ENCODE results near the gene INPPL1.

The INPPL1 gene

DNA sequence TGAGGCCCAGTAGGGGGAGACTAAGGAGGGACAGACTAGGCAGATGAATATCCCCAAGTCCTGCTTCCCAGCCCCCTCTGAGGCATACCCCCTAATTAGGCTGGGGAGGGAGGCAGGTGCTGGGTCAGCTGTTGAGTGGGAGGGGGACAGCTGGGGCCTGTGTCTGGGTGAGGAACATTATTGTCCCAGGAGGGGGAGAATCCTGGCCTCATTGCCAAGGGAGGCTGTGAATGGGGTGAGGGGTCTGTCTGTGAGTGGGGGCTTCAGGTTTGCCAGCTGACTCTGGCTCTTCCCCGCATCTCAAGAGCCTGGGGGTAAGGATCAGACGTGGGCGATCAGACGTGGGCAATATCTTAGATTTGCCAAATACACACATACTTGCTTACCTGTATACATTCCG lies 2.1 kb downstream of the INPPL1 start:
- H3K4me1 ChIP-seq (ENCODE audit: insufficient read depth, poor library complexity, severe bottlenecking): peaks cover 5% of the 10 kb centered on the region
- H3K4me3 ChIP-seq (ENCODE audit: severe bottlenecking): no peak overlapping the region
- no peak for DNase-seq (ENCODE audit: low spot score)
- H3K36me3 ChIP-seq (ENCODE audit: low read depth): peaks cover 54% of the 10 kb centered on the region
- H3K27me3 ChIP-seq (ENCODE audit: insufficient read depth, poor library complexity, severe bottlenecking): no peaks in the 10 kb centered on the region
- no peak overlapping the region for H3K27ac ChIP-seq (ENCODE audit: poor library complexity, severe bottlenecking)
- no peak for ATAC-seq (ENCODE audit: low read depth)
- peaks cover 5% of the 10 kb centered on the region for H3K9me3 ChIP-seq (ENCODE audit: severe bottlenecking)
- TF ChIP-seq, protein P1, sequence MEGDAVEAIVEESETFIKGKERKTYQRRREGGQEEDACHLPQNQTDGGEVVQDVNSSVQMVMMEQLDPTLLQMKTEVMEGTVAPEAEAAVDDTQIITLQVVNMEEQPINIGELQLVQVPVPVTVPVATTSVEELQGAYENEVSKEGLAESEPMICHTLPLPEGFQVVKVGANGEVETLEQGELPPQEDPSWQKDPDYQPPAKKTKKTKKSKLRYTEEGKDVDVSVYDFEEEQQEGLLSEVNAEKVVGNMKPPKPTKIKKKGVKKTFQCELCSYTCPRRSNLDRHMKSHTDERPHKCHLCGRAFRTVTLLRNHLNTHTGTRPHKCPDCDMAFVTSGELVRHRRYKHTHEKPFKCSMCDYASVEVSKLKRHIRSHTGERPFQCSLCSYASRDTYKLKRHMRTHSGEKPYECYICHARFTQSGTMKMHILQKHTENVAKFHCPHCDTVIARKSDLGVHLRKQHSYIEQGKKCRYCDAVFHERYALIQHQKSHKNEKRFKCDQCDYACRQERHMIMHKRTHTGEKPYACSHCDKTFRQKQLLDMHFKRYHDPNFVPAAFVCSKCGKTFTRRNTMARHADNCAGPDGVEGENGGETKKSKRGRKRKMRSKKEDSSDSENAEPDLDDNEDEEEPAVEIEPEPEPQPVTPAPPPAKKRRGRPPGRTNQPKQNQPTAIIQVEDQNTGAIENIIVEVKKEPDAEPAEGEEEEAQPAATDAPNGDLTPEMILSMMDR (IDR thresholded peaks at IDR 0.05; ENCODE audit: poor library complexity, severe bottlenecking): no peak

DNA sequence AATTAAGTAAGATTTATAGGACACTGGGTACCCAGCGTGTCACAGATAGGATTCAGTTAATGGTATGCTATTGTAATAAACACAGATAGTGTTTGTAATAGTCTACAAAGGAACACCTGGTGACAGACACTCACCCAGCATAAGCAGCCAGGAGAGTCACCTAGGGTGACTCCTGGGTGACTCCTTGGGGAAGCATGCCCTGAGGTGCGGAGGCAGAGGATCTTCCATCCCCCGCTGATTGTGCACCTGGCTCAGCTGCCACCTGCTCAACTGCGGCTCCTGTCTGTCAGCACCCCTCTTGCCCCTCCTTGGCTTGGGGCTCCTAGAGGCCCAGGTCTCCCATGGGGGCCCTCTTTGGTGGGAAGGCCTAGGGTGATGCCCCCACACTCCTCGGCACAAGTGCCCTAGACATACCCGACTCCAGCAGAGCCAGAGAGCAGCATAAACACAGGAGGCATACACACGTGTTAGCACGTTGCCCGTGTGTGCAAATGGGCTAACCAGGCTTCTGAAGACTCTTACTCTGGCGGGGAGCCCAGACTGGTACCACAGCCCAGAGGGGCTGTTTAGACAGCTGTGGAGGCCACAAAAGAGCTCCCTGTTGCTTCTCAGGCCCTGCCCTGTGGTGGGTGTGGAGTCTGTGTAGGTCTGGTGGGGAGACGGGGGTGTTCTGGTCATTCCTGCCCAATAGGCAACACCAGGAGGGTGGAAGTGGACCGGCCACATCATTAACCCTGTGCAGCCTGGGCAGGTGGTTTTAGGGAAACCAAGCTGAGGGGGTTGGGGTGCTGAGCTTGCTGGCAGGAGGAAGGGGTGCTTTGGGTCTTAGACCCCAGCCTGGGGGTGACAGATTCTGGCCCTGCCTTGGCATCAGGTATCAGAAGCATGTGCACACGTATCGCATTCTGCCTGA lies 3.0 kb downstream of the INPPL1 start:
- H3K27ac ChIP-seq (ENCODE audit: poor library complexity, severe bottlenecking): no peak overlapping the region

DNA sequence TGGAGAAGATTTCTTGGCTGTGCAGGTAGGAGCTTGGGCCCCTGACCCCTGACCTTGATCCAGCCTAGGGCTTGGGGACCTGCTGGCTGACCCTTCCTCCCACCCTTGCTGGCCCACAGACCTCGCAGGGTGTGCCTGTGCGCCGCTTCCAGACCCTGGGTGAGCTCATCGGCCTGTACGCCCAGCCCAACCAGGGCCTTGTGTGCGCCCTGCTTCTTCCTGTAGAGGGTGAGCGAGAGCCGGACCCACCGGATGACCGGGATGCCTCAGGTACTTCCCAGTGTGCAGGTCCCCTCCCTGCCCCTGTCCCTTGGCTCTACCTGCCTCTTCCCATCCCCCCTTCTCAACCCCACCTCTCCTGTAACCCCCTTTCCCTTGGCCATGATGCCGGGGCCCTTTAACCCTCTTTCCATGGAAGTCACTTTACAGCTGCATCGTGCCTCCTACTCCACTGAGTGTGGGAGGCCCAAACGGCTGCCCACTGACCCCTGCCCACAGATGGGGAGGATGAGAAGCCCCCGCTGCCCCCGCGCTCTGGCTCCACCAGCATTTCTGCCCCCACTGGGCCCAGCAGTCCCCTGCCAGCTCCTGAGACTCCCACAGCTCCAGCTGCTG lies 3.8 kb downstream of the INPPL1 start:
- peaks cover 70% of the 10 kb centered on the region for H3K36me3 ChIP-seq (ENCODE audit: low read depth)
- peaks cover 5% of the 10 kb centered on the region for H3K9me3 ChIP-seq (ENCODE audit: severe bottlenecking)
- no peak overlapping the region for H3K27ac ChIP-seq (ENCODE audit: poor library complexity, severe bottlenecking)
- ATAC-seq (ENCODE audit: low read depth) (no peak), DNase-seq (ENCODE audit: low spot score) (no peak)
- peaks cover 5% of the 10 kb centered on the region for H3K4me1 ChIP-seq (ENCODE audit: insufficient read depth, poor library complexity, severe bottlenecking)
- TF ChIP-seq, protein P1 (IDR thresholded peaks at IDR 0.05; ENCODE audit: poor library complexity, severe bottlenecking): no peak
- H3K4me3 ChIP-seq (ENCODE audit: severe bottlenecking): no peak overlapping the region
- no peaks in the 10 kb centered on the region for H3K27me3 ChIP-seq (ENCODE audit: insufficient read depth, poor library complexity, severe bottlenecking)

More for the DNA sequence above, 3.0 kb downstream of the INPPL1 start:
- Histone ChIP-seq H3K4me1 (ENCODE audit: insufficient read depth, poor library complexity, severe bottlenecking) (peaks cover 5% of the 10 kb centered on the region), H3K9me3 (ENCODE audit: severe bottlenecking) (peaks cover 5% of the 10 kb centered on the region), H3K36me3 (ENCODE audit: low read depth) (peaks cover 63% of the 10 kb centered on the region), H3K27me3 (ENCODE audit: insufficient read depth, poor library complexity, severe bottlenecking) (no peaks in the 10 kb centered on the region), H3K4me3 (ENCODE audit: severe bottlenecking) (no peak overlapping the region)
- ATAC-seq (ENCODE audit: low read depth): no peak
- TF ChIP-seq, protein P1 (IDR thresholded peaks at IDR 0.05; ENCODE audit: poor library complexity, severe bottlenecking): no peak
- no peak for DNase-seq (ENCODE audit: low spot score)

DNA sequence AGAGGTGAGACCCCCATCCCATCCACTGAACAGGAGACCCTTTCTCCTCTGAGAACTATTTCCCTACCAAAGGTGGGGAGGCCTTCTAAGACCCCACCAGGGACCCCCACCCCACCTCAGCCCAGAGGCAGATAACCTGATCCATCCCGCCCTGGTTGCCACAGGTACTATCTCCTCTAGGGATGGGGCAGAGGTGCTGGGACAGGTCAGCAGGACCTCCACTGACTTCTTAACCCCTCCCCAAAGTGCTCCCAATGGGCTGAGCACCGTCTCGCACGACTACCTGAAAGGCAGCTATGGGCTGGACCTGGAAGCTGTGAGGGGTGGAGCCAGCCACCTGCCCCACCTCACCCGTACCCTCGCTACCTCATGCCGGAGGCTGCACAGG lies 4.3 kb downstream of the INPPL1 start:
- TF ChIP-seq, protein P1 (IDR thresholded peaks at IDR 0.05; ENCODE audit: poor library complexity, severe bottlenecking): no peak
- Histone ChIP-seq H3K36me3 (ENCODE audit: low read depth) (peaks cover 75% of the 10 kb centered on the region), H3K4me3 (ENCODE audit: severe bottlenecking) (no peak overlapping the region), H3K27me3 (ENCODE audit: insufficient read depth, poor library complexity, severe bottlenecking) (no peaks in the 10 kb centered on the region), H3K4me1 (ENCODE audit: insufficient read depth, poor library complexity, severe bottlenecking) (peaks cover 5% of the 10 kb centered on the region), H3K9me3 (ENCODE audit: severe bottlenecking) (peaks cover 5% of the 10 kb centered on the region), H3K27ac (ENCODE audit: poor library complexity, severe bottlenecking) (no peak overlapping the region)
- DNase-seq (ENCODE audit: low spot score) (no peak), ATAC-seq (ENCODE audit: low read depth) (no peak)

All from RWPE2 (cell line).